SK-N-SH (cell line): Measurements from ENCODE around the gene HEMK1. TPM values are rescaled to one million over a fixed set of nuclear protein-coding genes. Genes with fewer than 3 reads are reported as not detected.

Source experiments
- CTCF ChIA-PET: fragments of 300-600, 350-600 bp; formaldehyde crosslinking; extraction: SDS; loops from one replicate; lab custom pipeline; 2021; lab: Yijun Ruan, JAX
- POLR2A ChIA-PET: fragments of 350-600 bp; sonication (Branson Sonifier 250); formaldehyde crosslinking; extraction: SDS; loops from one replicate; lab custom pipeline; 2020; ENCODE audit warnings: antibody characterized with exemption, inconsistent platforms; lab: Yijun Ruan, JAX
- DNase-seq: peaks from one replicate; pipeline ENCODE4 v3.0.0; 2012
- H2AFZ ChIP-seq: fragments of 200-600 bp; sonication (generic); 2 replicates; pipeline ENCODE4 v1.8.1; 2016; ENCODE audit warnings: antibody characterized with exemption, mild to moderate bottlenecking, low read depth
- H3F3A ChIP-seq: fragments of 200-600 bp; sonication (generic); replicated peaks from 2 replicates; pipeline ENCODE3; 2016; ENCODE audit warnings: antibody characterized with exemption, mild to moderate bottlenecking; ENCODE audit not compliant: insufficient read depth
- H3K27ac ChIP-seq, 2 experiments: fragments of 200-500 bp in 1 of 2; fragments of 200-600 bp in 1 of 2; sonication (Bioruptor generic) in 1 of 2; sonication (generic), shearing (Covaris generic) in 1 of 2; 2 replicates each; pipeline versions ENCODE4 v1.5.1 to v1.6.1; 2014 to 2016; ENCODE audit warnings: low read depth in 2 of 2, inconsistent platforms in 1 of 2, low read length in 1 of 2, mild to moderate bottlenecking in 1 of 2, mixed read lengths in 1 of 2
- H3K27me3 ChIP-seq: fragments of 200-600 bp; sonication (generic), shearing (Covaris generic); 2 replicates; pipeline ENCODE4 v1.6.1; 2016; ENCODE audit warnings: mixed run types; ENCODE audit not compliant: insufficient read depth
- H3K36me3 ChIP-seq, 2 experiments: fragments of 200-500 bp in 1 of 2; fragments of 200-600 bp in 1 of 2; sonication (Bioruptor generic) in 1 of 2; sonication (generic) in 1 of 2; replicated peaks in 1 of 2; 2 replicates each; pipeline versions ENCODE3 to v1.5.1; 2014 to 2016; ENCODE audit warnings: low read length in 1 of 2, mild to moderate bottlenecking in 1 of 2; ENCODE audit not compliant: insufficient read depth in 2 of 2, control insufficient read depth in 1 of 2
- H3K4me1 ChIP-seq, 2 experiments: fragments of 200-500 bp in 1 of 2; fragments of 200-600 bp in 1 of 2; sonication (Bioruptor generic) in 1 of 2; sonication (generic), shearing (Covaris generic) in 1 of 2; 2 replicates each; pipeline versions ENCODE4 v1.5.1 to v1.6.1; 2014 to 2016; ENCODE audit warnings: low read depth in 1 of 2, low read length in 1 of 2, mixed run types in 1 of 2; ENCODE audit not compliant: insufficient read depth in 2 of 2, control insufficient read depth in 1 of 2
- H3K4me2 ChIP-seq: fragments of 200-600 bp; sonication (generic), shearing (Covaris generic); 2 replicates; pipeline ENCODE4 v1.6.1; 2017; ENCODE audit warnings: mixed run types
- H3K4me3 ChIP-seq, 2 experiments: fragments of 200-500 bp in 1 of 2; fragments of 200-600 bp in 1 of 2; sonication (Bioruptor generic) in 1 of 2; sonication (generic), shearing (Covaris generic) in 1 of 2; 2 replicates each; pipeline versions ENCODE4 v1.5.1 to v1.8.1; 2014 to 2016; ENCODE audit warnings: low read depth in 2 of 2, inconsistent platforms in 1 of 2, low read length in 1 of 2, mild to moderate bottlenecking in 1 of 2, mixed read lengths in 1 of 2, moderate library complexity in 1 of 2
- H3K79me2 ChIP-seq: fragments of 200-600 bp; sonication (generic); 2 replicates; pipeline ENCODE4 v1.8.1; 2017; ENCODE audit warnings: mild to moderate bottlenecking; ENCODE audit not compliant: insufficient read depth
- H3K9ac ChIP-seq: fragments of 200-600 bp; sonication (generic); 2 replicates; pipeline ENCODE4 v1.6.1; 2017; ENCODE audit warnings: mixed run types
- H3K9me2 ChIP-seq: fragments of 200-600 bp; sonication (generic); 2 replicates; pipeline ENCODE4 v1.6.1; 2017; ENCODE audit warnings: mixed run types
- H3K9me3 ChIP-seq: fragments of 200-600 bp; sonication (generic); 2 replicates; pipeline ENCODE4 v1.6.1; 2017; ENCODE audit warnings: mixed run types, mild to moderate bottlenecking, moderate library complexity
- H4K20me1 ChIP-seq: fragments of 200-600 bp; sonication (generic); 2 replicates; pipeline ENCODE4 v1.6.1; 2017; ENCODE audit warnings: mild to moderate bottlenecking, mixed run types; ENCODE audit not compliant: insufficient read depth
- ELF1 ChIP-seq: IDR thresholded peaks from 2 replicates; pipeline ENCODE4 v1.4.0; 2012
- EP300 ChIP-seq, 2 experiments: IDR thresholded peaks; 2 replicates each; pipeline versions ENCODE4 v1.4.0 to v1.6.1; 2012; ENCODE audit warnings: borderline replicate concordance in 1 of 2, low read depth in 1 of 2, low read length in 1 of 2
- FOSL2 ChIP-seq: IDR thresholded peaks from 2 replicates; pipeline ENCODE4 v1.4.0; 2012; ENCODE audit warnings: low read depth, mild to moderate bottlenecking, moderate library complexity, borderline replicate concordance
- GATA2 ChIP-seq: sonication (generic); formaldehyde crosslinking; IDR thresholded peaks from 2 replicates; pipeline ENCODE4 v1.5.0; 2020; ENCODE audit warnings: mild to moderate bottlenecking, missing genetic modification reagents
- JUND ChIP-seq: IDR thresholded peaks from 2 replicates; pipeline ENCODE4 v1.4.0; 2012
- MEF2A ChIP-seq: IDR thresholded peaks from 2 replicates; pipeline ENCODE4 v1.4.0; 2012; ENCODE audit warnings: low read depth, borderline replicate concordance
- MXI1 ChIP-seq: IDR thresholded peaks from 2 replicates; pipeline ENCODE4 v1.6.1; 2012; ENCODE audit warnings: mild to moderate bottlenecking, low read depth, low read length, improper control_type of control experiment
- NFIC ChIP-seq: IDR thresholded peaks from 2 replicates; pipeline ENCODE4 v1.4.0; 2012; ENCODE audit warnings: borderline replicate concordance
- NRF1 ChIP-seq: IDR thresholded peaks from 2 replicates; pipeline ENCODE4 v1.6.1; 2012; ENCODE audit warnings: low read depth, mild to moderate bottlenecking, low read length
- RAD21 ChIP-seq: IDR thresholded peaks from 2 replicates; pipeline ENCODE4 v1.6.1; 2012; ENCODE audit warnings: mild to moderate bottlenecking, low read length
- RCOR1 ChIP-seq: fragments of 150-350 bp; IDR thresholded peaks from 2 replicates; pipeline ENCODE4 v1.6.1; 2017; ENCODE audit warnings: antibody characterized with exemption, low read length
- RFX5 ChIP-seq: IDR thresholded peaks from 2 replicates; pipeline ENCODE4 v1.6.1; 2012; ENCODE audit warnings: mild to moderate bottlenecking, improper control_type of control experiment, low read length
- TAF1 ChIP-seq: IDR thresholded peaks from 2 replicates; pipeline ENCODE4 v1.6.1; 2012; ENCODE audit warnings: low read depth, mild to moderate bottlenecking, low read length, moderate library complexity, borderline replicate concordance
- TEAD4 ChIP-seq: IDR thresholded peaks from 2 replicates; pipeline ENCODE4 v1.4.0; 2012; ENCODE audit warnings: mild to moderate bottlenecking, borderline replicate concordance; ENCODE audit not compliant: insufficient read depth
- WGBS: methylation state at CpG from one replicate; pipeline ENCODE4 v1.1.6; 2017; ENCODE audit warnings: low lambda C conversion rate; 5-methylcytosine and 5-hydroxymethylcytosine counted together
- polyA plus RNA-seq, 3 experiments: library from polyadenylated mRNA; depleted of rRNA; stranded (reverse); fragments of >200 nt; gene quantifications; 2 replicates each; pipeline ENCODE4 v1.2.3, GENCODE V29; 2012
- TF ChIP-seq, protein P1 (sequence below): IDR thresholded peaks from 2 replicates; pipeline ENCODE4 v1.4.0; 2012; ENCODE audit warnings: low read depth
- TF ChIP-seq, protein P2 (sequence below): IDR thresholded peaks from 2 replicates; pipeline ENCODE4 v1.4.0; 2012; ENCODE audit warnings: low read depth, borderline replicate concordance

HEMK1 gene
- polyA plus RNA-seq, 1 of the 3 experiments (the other 2 are of a cell fraction), result 15.4 TPM

DNA sequence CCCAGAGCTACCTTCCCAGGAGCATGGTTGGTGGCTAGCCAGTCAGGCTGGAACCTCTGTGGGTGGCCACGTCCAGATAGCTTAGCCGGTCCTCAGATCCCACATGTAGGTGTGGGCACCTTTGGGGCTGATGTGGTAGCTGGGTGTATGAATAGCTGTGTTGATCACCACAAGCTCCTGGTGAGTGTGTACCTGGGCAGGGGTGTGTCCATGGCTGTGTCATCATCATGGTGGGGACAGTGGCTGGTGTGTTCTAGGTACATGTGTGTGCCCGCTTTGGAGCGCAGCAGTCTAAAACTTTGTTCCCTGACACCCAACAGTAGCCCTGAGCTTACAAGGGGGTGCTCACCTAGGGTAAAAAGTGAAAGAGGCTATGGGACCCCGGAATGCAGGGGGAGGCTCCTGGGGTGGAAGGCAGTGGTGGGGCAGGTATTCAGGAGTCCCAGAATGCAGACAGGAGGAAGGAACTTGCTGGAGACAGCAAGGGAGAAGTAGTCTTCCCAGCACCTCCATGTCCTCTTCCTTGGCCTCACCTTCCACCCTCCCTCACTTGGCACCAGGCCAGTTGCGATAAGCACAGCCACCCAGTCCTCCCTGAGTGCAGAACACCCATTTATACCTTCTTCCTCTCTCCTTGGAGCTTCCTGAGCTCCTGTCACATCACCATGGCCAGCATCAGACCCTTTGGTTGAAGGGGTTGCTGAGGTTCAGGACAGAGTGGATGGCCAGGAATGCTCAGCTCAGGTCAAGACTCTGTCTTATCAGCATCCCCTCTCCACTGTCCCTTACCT is 41.1 kb downstream of the HEMK1 start:
- ChIA-PET POLR2A (interaction anchor here (0.8 to 1.6 kb wide), 4 partner anchors 9 to 41 kb away, joined by 3 to 7 read pairs (median 4); partner anchors contain the start of gene HEMK1), CTCF (interaction anchor here (0.6 to 25.1 kb wide), 8 partner anchors 7 to 1059 kb away, joined by 3 to 648 read pairs (median 5); partner anchors contain the start of genes C3orf18 and HEMK1)
- Histone ChIP-seq H3K27me3 (no peaks in the 10 kb centered on the region), H3K4me1 (peaks cover 0 to 34% of the 10 kb centered on the region in 2 experiments; a peak in 1 of 4 replicates), H3F3A (no peaks in the 10 kb centered on the region), H3K27ac (no peak overlapping the region), H2AFZ (no peak overlapping the region), H3K36me3 (peaks cover 0 to 4% of the 10 kb centered on the region in 2 experiments), H3K4me2 (peak overlapping the region; percentile 87; the same call in 1 of the 2 replicates), H4K20me1 (no peaks in the 10 kb centered on the region), H3K4me3 (peak overlapping the region in 1 of 2 experiments; percentile 56; a peak in 1 of 4 replicates), H3K9ac (no peak overlapping the region), H3K9me3 (no peaks in the 10 kb centered on the region)
- WGBS, result 83% methylated on average over 5 of the region's 6 CpGs
- DNase-seq, result no peak
- no peak for TF ChIP-seq NRF1
- no peak for TF ChIP-seq TAF1
- TF ChIP-seq FOSL2, result no peak
- no peak for TF ChIP-seq EP300 (IDR thresholded peaks at IDR 0.05; ENCODE audit: borderline replicate concordance in 1 of 2, low read depth in 1 of 2, low read length in 1 of 2)
- no peak for TF ChIP-seq TEAD4
- TF ChIP-seq MEF2A, result no peak
- TF ChIP-seq NFIC, result no peak; the same call in 1 of the 2 replicates
- TF ChIP-seq, protein P1, sequence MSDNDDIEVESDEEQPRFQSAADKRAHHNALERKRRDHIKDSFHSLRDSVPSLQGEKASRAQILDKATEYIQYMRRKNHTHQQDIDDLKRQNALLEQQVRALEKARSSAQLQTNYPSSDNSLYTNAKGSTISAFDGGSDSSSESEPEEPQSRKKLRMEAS, result no peak
- no peak for TF ChIP-seq JUND
- TF ChIP-seq RFX5, result no peak
- no peak for TF ChIP-seq RAD21
- no peak for TF ChIP-seq RCOR1
- no peak for TF ChIP-seq ELF1
- TF ChIP-seq, protein P2, sequence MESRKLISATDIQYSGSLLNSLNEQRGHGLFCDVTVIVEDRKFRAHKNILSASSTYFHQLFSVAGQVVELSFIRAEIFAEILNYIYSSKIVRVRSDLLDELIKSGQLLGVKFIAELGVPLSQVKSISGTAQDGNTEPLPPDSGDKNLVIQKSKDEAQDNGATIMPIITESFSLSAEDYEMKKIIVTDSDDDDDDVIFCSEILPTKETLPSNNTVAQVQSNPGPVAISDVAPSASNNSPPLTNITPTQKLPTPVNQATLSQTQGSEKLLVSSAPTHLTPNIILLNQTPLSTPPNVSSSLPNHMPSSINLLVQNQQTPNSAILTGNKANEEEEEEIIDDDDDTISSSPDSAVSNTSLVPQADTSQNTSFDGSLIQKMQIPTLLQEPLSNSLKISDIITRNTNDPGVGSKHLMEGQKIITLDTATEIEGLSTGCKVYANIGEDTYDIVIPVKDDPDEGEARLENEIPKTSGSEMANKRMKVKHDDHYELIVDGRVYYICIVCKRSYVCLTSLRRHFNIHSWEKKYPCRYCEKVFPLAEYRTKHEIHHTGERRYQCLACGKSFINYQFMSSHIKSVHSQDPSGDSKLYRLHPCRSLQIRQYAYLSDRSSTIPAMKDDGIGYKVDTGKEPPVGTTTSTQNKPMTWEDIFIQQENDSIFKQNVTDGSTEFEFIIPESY, result no peak
- TF ChIP-seq GATA2 (CRISPR knock-in tag), result no peak
- no peak for TF ChIP-seq MXI1
- TF ChIP-seq, all 33 proteins: peak for 0
- no peaks in the 10 kb centered on the region for H3K9me2 ChIP-seq
- H3K79me2 ChIP-seq, result no peaks in the 10 kb centered on the region
